ENCODE results near the gene GPSM1. TPM values are rescaled to one million over a fixed set of nuclear protein-coding genes. Genes with fewer than 3 reads are reported as not detected.

Gene GPSM1
- total RNA-seq, 1 donor from 2014 or later: 59.4 TPM

- no peaks in the 10 kb centered on the region for H3K4me1 ChIP-seq (ENCODE audit: insufficient read depth, low read length)
- H3K4me3 ChIP-seq (ENCODE audit: insufficient read depth, low read depth, low read length): no peak overlapping the region
- H3K36me3 ChIP-seq (ENCODE audit: insufficient read depth, low read length): peaks cover 20% of the 10 kb centered on the region
- Mint-ChIP-seq H3K4me1 (ENCODE audit: low read depth, unreplicated experiment) (no peaks in the 10 kb centered on the region), H3K4me3 (ENCODE audit: unreplicated experiment) (no peak overlapping the region), H3K36me3 (ENCODE audit: low read depth, unreplicated experiment) (peaks cover 17% of the 10 kb centered on the region), H3K27me3 (ENCODE audit: low read depth, unreplicated experiment) (no peaks in the 10 kb centered on the region), H3K27ac (ENCODE audit: unreplicated experiment) (no peak overlapping the region), H3K9me3 (ENCODE audit: unreplicated experiment) (no peaks in the 10 kb centered on the region)
- H3K9ac ChIP-seq (ENCODE audit: low read length): no peak overlapping the region
- no peak overlapping the region for H2AFZ ChIP-seq (ENCODE audit: low read depth, low read length)
- no peaks in the 10 kb centered on the region for H3K9me3 ChIP-seq (ENCODE audit: insufficient read depth, low read depth, low read length)
- no peak for DNase-seq (ENCODE audit: low read depth)
- TF ChIP-seq CTCF (IDR thresholded peaks at IDR 0.05; ENCODE audit: insufficient read depth, low read depth, low read length) (no peak), EZH2 (IDR thresholded peaks at IDR 0.05; ENCODE audit: insufficient read depth, low read length) (no peak)
- peaks cover 5% of the 10 kb centered on the region for H4K20me1 ChIP-seq (ENCODE audit: insufficient read depth, low read length)
- H3K79me2 ChIP-seq (ENCODE audit: insufficient read depth, low read length): no peaks in the 10 kb centered on the region
- no peak overlapping the region for H3K4me2 ChIP-seq (ENCODE audit: low read length)
- FAIRE-seq: no peak
- H3K27me3 ChIP-seq (ENCODE audit: insufficient read depth, low read length): no peaks in the 10 kb centered on the region
- no peak overlapping the region for H3K27ac ChIP-seq (ENCODE audit: low read depth, low read length)
Observed at GRCh38 chr9:136381966-136382513, 54.7 kb downstream of the GPSM1 start.

GRCh38 chr9:136383436-136383835 is 56.1 kb downstream of the GPSM1 start:
- Histone ChIP-seq H3K9me3 (ENCODE audit: insufficient read depth, low read depth, low read length) (no peaks in the 10 kb centered on the region), H3K27me3 (ENCODE audit: insufficient read depth, low read length) (no peaks in the 10 kb centered on the region), H3K9ac (ENCODE audit: low read length) (no peak overlapping the region), H3K4me3 (ENCODE audit: insufficient read depth, low read depth, low read length) (no peak overlapping the region), H4K20me1 (ENCODE audit: insufficient read depth, low read length) (peaks cover 5% of the 10 kb centered on the region), H3K4me2 (ENCODE audit: low read length) (no peak overlapping the region), H3K79me2 (ENCODE audit: insufficient read depth, low read length) (no peaks in the 10 kb centered on the region), H3K36me3 (ENCODE audit: insufficient read depth, low read length) (peaks cover 25% of the 10 kb centered on the region), H2AFZ (ENCODE audit: low read depth, low read length) (no peak overlapping the region), H3K27ac (ENCODE audit: low read depth, low read length) (no peak overlapping the region), H3K4me1 (ENCODE audit: insufficient read depth, low read length) (no peaks in the 10 kb centered on the region)
- Mint-ChIP-seq H3K9me3 (ENCODE audit: unreplicated experiment) (no peaks in the 10 kb centered on the region), H3K4me1 (ENCODE audit: low read depth, unreplicated experiment) (no peaks in the 10 kb centered on the region), H3K27me3 (ENCODE audit: low read depth, unreplicated experiment) (no peaks in the 10 kb centered on the region), H3K4me3 (ENCODE audit: unreplicated experiment) (no peak overlapping the region), H3K27ac (ENCODE audit: unreplicated experiment) (no peak overlapping the region), H3K36me3 (ENCODE audit: low read depth, unreplicated experiment) (peaks cover 19% of the 10 kb centered on the region)
- DNase-seq (ENCODE audit: low read depth) (no peak), FAIRE-seq (no peak)
- TF ChIP-seq CTCF (IDR thresholded peaks at IDR 0.05; ENCODE audit: insufficient read depth, low read depth, low read length): no peak

GRCh38 chr9:136385015-136385414 is 57.7 kb downstream of the GPSM1 start:
- FAIRE-seq: no peak
- Histone ChIP-seq H3K27me3 (ENCODE audit: insufficient read depth, low read length) (no peaks in the 10 kb centered on the region), H3K9me3 (ENCODE audit: insufficient read depth, low read depth, low read length) (no peaks in the 10 kb centered on the region), H4K20me1 (ENCODE audit: insufficient read depth, low read length) (peaks cover 17% of the 10 kb centered on the region), H3K4me1 (ENCODE audit: insufficient read depth, low read length) (no peaks in the 10 kb centered on the region), H3K4me2 (ENCODE audit: low read length) (no peak overlapping the region), H3K36me3 (ENCODE audit: insufficient read depth, low read length) (peaks cover 34% of the 10 kb centered on the region), H3K9ac (ENCODE audit: low read length) (no peak overlapping the region), H2AFZ (ENCODE audit: low read depth, low read length) (no peak overlapping the region), H3K27ac (ENCODE audit: low read depth, low read length) (no peak overlapping the region), H3K79me2 (ENCODE audit: insufficient read depth, low read length) (no peaks in the 10 kb centered on the region), H3K4me3 (ENCODE audit: insufficient read depth, low read depth, low read length) (no peak overlapping the region)
- H3K27me3 Mint-ChIP-seq (ENCODE audit: low read depth, unreplicated experiment): no peaks in the 10 kb centered on the region
- no peak overlapping the region for H3K4me3 Mint-ChIP-seq (ENCODE audit: unreplicated experiment)
- DNase-seq (ENCODE audit: low read depth): no peak
- H3K4me1 Mint-ChIP-seq (ENCODE audit: low read depth, unreplicated experiment): no peaks in the 10 kb centered on the region
- H3K27ac Mint-ChIP-seq (ENCODE audit: unreplicated experiment): no peak overlapping the region
- TF ChIP-seq EZH2 (IDR thresholded peaks at IDR 0.05; ENCODE audit: insufficient read depth, low read length) (no peak), CTCF (IDR thresholded peaks at IDR 0.05; ENCODE audit: insufficient read depth, low read depth, low read length) (no peak)
- H3K9me3 Mint-ChIP-seq (ENCODE audit: unreplicated experiment): no peaks in the 10 kb centered on the region
- H3K36me3 Mint-ChIP-seq (ENCODE audit: low read depth, unreplicated experiment): peaks cover 30% of the 10 kb centered on the region
